ENCODE results near the gene CISD3. TPM values are rescaled to one million over a fixed set of nuclear protein-coding genes. Genes with fewer than 3 reads are reported as not detected.

Gene CISD3
- total and polyA plus RNA-seq, 3 experiments from 2014 or later: 58.2 to 73.4 (median 59.6) TPM

DNA sequence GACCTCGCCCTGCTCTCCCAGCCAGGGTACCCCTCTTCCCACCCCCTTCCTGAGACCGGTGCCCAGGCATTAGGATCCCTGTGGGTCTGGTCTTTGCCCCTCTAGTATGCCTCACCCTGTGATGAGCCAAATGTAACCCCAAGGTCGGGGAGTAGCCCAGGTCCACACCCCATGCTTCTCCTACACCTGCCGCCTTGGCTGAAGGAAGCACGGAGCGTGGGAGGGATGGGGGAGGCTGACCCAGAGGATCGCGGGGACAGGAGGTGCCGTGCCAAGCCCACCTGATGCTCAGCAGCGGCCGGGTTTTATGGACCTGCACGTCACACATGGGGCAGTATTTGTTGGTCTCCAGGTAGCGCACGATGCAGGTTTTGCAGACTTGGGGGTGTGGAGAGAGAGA is 9.2 kb downstream of the CISD3 start:
- CTCF ChIA-PET: no interaction called here

DNA sequence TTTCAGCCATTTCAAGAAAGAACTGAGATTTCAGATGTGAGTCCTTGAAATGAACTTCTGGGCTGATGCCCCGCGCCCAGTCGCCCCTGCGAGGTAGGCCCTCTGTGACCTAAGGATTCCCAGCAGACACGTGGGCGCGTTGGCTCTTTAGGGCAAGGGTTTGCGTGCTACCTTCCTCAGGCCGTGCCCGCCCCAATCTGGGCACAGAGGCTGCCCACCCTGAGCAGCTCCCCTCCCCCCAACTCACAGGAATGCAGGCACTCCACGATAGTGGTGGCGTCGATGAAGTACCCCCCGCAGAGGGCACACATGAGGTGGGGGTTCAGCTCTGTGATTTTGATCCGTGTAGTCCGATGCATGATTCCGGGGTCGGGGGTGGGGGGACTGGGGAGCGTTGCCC is 9.9 kb downstream of the CISD3 start:
- H3K36me3 Mint-ChIP-seq: no peaks in the 10 kb centered on the region
- H3K27ac Mint-ChIP-seq: no peak overlapping the region
- H3K4me3 ChIP-seq (ENCODE audit: low read length): no peak overlapping the region
- no peak overlapping the region for H3K4me3 Mint-ChIP-seq
- CTCF ChIA-PET: no interaction called here
- H3K27me3 Mint-ChIP-seq: peaks cover 10 to 22% of the 10 kb centered on the region in 2 donors
- H3K27me3 ChIP-seq (ENCODE audit: insufficient read depth, low read length, poor library complexity, severe bottlenecking): no peaks in the 10 kb centered on the region
- H3K4me1 ChIP-seq (ENCODE audit: insufficient read depth, low read length): no peaks in the 10 kb centered on the region
- H3K36me3 ChIP-seq (ENCODE audit: insufficient read depth, low read length): no peaks in the 10 kb centered on the region
- H3K27ac ChIP-seq (ENCODE audit: low read depth, low read length): no peak overlapping the region
- DNase-seq: no peak
- H3K9me3 Mint-ChIP-seq: no peaks in the 10 kb centered on the region
- no peaks in the 10 kb centered on the region for H3K9me3 ChIP-seq (ENCODE audit: low read length)
- POLR2A ChIA-PET: no interaction called here
- H3K4me1 Mint-ChIP-seq: peaks cover under 1 to 4% (median under 1%) of the 10 kb centered on the region in 3 donors

More for the DNA sequence above, 9.2 kb downstream of the CISD3 start:
- Mint-ChIP-seq H3K4me3 (no peak overlapping the region), H3K27me3 (peaks cover 3 to 16% of the 10 kb centered on the region in 2 donors), H3K27ac (peak overlapping the region in 1 of 8 donors; percentile 88), H3K36me3 (no peaks in the 10 kb centered on the region), H3K9me3 (no peaks in the 10 kb centered on the region), H3K4me1 (peaks cover 4 to 12% (median 8%) of the 10 kb centered on the region in 3 donors)
- Histone ChIP-seq H3K27me3 (ENCODE audit: insufficient read depth, low read length, poor library complexity, severe bottlenecking) (no peaks in the 10 kb centered on the region), H3K27ac (ENCODE audit: low read depth, low read length) (no peak overlapping the region), H3K9me3 (ENCODE audit: low read length) (no peaks in the 10 kb centered on the region), H3K36me3 (ENCODE audit: insufficient read depth, low read length) (no peaks in the 10 kb centered on the region), H3K4me3 (ENCODE audit: low read length) (no peak overlapping the region), H3K4me1 (ENCODE audit: insufficient read depth, low read length) (peaks cover 5% of the 10 kb centered on the region)
- POLR2A ChIA-PET: no interaction called here
- DNase-seq: no peak

DNA sequence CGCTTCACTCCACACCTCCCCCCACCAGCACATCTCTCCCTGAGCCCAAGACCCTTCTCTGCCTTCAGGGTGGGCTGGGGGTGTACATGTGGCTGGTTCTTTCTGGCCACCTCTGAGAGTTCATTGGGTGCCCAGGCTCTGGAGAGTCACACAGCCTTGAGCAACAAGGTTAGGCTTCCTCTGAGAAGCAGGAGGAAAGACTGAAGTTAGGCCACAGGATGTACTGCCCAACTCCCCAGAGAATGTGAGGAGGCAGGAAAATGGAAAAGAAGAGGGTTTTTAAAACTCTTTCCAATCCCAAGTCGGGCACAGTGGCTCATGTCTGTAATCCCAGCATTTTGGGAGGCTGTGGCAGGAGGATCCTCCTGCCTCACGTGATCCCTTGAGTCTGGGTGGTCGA is 10.7 kb downstream of the CISD3 start:
- Mint-ChIP-seq H3K9me3 (no peaks in the 10 kb centered on the region), H3K36me3 (no peaks in the 10 kb centered on the region), H3K4me3 (no peak overlapping the region), H3K4me1 (peaks cover 0 to under 1% (median 0%) of the 10 kb centered on the region in 3 donors), H3K27me3 (peaks cover 17 to 25% of the 10 kb centered on the region in 2 donors), H3K27ac (no peak overlapping the region)
- CTCF ChIA-PET: no interaction called here
- no peak overlapping the region for H3K4me3 ChIP-seq (ENCODE audit: low read length)
- H3K9me3 ChIP-seq (ENCODE audit: low read length): no peaks in the 10 kb centered on the region
- no peak for DNase-seq
- POLR2A ChIA-PET: no interaction called here
- H3K36me3 ChIP-seq (ENCODE audit: insufficient read depth, low read length): no peaks in the 10 kb centered on the region
- H3K27me3 ChIP-seq (ENCODE audit: insufficient read depth, low read length, poor library complexity, severe bottlenecking): no peaks in the 10 kb centered on the region
- no peaks in the 10 kb centered on the region for H3K4me1 ChIP-seq (ENCODE audit: insufficient read depth, low read length)
- no peak overlapping the region for H3K27ac ChIP-seq (ENCODE audit: low read depth, low read length)

DNA sequence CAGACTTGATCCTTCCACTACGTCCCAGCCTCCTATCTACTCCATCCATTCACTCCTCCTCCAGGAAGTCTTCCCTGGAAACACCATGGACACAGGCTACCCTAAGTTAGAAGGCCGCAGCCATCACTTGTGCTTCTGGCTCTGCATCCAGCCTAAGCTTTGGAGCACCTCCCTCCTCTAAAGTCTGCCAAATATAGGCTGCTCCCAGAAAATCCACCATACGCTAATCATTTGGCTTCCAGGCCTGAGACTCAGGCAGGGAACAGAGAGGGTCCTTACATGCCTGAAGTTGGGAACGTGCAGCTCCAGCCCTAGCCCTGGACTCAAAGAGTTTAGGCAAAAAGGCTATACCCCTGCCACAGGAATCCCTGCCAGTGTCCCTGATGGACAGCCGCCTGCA is 11.3 kb downstream of the CISD3 start:
- ChIA-PET POLR2A (no interaction called here), CTCF (no interaction called here)
- Mint-ChIP-seq H3K27ac (no peak overlapping the region), H3K9me3 (no peaks in the 10 kb centered on the region), H3K36me3 (no peaks in the 10 kb centered on the region), H3K27me3 (peaks cover 23 to 32% of the 10 kb centered on the region in 2 donors), H3K4me3 (no peak overlapping the region), H3K4me1 (peaks cover 1 to 7% (median 4%) of the 10 kb centered on the region in 3 donors)
- Histone ChIP-seq H3K4me1 (ENCODE audit: insufficient read depth, low read length) (peaks cover under 1% of the 10 kb centered on the region), H3K27me3 (ENCODE audit: insufficient read depth, low read length, poor library complexity, severe bottlenecking) (peaks cover 2% of the 10 kb centered on the region), H3K9me3 (ENCODE audit: low read length) (no peaks in the 10 kb centered on the region), H3K27ac (ENCODE audit: low read depth, low read length) (no peak overlapping the region), H3K4me3 (ENCODE audit: low read length) (no peak overlapping the region), H3K36me3 (ENCODE audit: insufficient read depth, low read length) (no peaks in the 10 kb centered on the region)
- no peak for DNase-seq

DNA sequence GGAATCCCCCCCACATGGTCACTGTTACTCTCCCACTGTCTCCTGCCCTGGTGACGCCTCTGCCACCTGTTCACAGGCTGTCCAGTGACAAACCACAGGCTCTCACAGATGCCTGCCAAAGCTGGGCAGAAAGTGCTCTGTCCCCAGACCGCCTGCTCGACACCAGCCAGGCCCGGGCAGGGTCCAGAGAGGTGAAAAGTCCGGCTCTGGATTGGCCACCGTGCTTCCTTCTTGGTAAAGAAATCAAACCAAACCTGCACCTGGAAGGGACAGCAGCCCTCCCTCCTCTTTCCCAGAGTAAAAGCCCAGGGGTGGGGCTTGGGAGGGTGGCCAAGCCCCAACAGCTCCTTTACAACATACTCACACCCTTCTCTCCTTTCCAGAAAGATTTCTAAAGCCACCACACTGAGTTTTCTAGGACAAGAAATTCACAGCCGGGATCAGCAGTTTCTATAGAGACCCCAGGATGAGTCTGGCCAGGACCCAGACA is 11.8 kb downstream of the CISD3 start:
- ChIA-PET CTCF (no interaction called here), POLR2A (no interaction called here)
- Histone ChIP-seq H3K4me1 (ENCODE audit: insufficient read depth, low read length) (peaks cover 6% of the 10 kb centered on the region), H3K9me3 (ENCODE audit: low read length) (no peaks in the 10 kb centered on the region), H3K4me3 (ENCODE audit: low read length) (no peak overlapping the region), H3K36me3 (ENCODE audit: insufficient read depth, low read length) (no peaks in the 10 kb centered on the region), H3K27me3 (ENCODE audit: insufficient read depth, low read length, poor library complexity, severe bottlenecking) (peaks cover 7% of the 10 kb centered on the region), H3K27ac (ENCODE audit: low read depth, low read length) (no peak overlapping the region)
- Mint-ChIP-seq H3K36me3 (no peaks in the 10 kb centered on the region), H3K27me3 (peaks cover 29 to 37% of the 10 kb centered on the region in 2 donors), H3K4me3 (no peak overlapping the region), H3K4me1 (peaks cover 6 to 9% (median 8%) of the 10 kb centered on the region in 3 donors), H3K9me3 (no peaks in the 10 kb centered on the region), H3K27ac (peak overlapping the region in 1 of 8 donors; percentile 64)
- DNase-seq: no peak

DNA sequence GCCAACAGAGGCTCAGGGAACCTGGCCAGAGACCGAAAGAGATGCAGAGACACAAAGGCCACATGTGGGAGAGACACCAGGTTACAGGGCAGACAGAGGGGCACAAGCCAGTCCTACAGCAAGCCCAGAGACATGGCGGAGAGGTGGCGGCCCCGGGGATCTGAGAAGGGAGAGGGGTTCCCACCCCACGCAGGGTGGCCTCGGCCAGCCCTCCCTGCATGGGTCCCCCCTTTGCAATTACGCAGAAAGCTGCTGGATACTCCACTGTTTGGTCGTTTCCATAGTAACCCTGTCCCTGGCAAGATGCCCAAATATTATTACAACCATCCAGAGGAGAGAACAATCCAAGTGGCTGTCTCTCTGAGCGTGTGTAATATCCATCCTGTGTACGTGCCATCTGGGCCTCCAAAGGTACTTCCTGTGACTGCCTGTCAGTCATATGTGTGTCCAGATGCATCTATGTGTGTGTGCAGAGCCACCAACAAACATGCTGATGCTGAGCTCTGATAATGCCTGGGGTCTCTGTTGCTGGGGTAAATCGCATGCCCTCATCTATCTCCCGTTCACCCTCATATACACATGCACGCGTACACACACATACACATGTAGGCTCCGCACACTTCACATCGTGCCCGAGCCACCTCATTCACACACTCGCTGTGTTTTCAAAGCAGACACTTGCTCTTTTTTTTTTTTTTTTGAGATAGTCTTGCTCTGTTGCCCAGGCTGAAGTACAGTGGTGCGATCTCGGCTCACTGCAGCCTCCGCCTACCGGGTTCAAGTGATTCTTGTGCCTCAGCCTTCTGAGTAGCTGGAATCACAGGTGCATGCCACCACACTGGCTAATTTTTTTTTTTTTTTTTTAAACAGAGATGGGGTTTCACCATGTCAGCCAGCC is 12.5 kb downstream of the CISD3 start:
- Mint-ChIP-seq H3K27me3 (peaks cover 29 to 37% of the 10 kb centered on the region in 2 donors), H3K9me3 (no peaks in the 10 kb centered on the region), H3K27ac (peak overlapping the region in 1 of 8 donors; percentile 64), H3K4me3 (no peak overlapping the region), H3K36me3 (no peaks in the 10 kb centered on the region), H3K4me1 (peaks cover 6 to 10% (median 8%) of the 10 kb centered on the region in 3 donors)
- H3K9me3 ChIP-seq (ENCODE audit: low read length): no peaks in the 10 kb centered on the region
- H3K4me1 ChIP-seq (ENCODE audit: insufficient read depth, low read length): peaks cover 8% of the 10 kb centered on the region
- no peak overlapping the region for H3K4me3 ChIP-seq (ENCODE audit: low read length)
- ChIA-PET POLR2A (interaction anchor here (0.7 kb wide), 1 partner anchor 9 kb away, joined by 7 read pairs; no protein-coding TSS in a partner anchor), CTCF (no interaction called here)
- no peak for DNase-seq
- no peak overlapping the region for H3K27ac ChIP-seq (ENCODE audit: low read depth, low read length)
- H3K27me3 ChIP-seq (ENCODE audit: insufficient read depth, low read length, poor library complexity, severe bottlenecking): peaks cover 11% of the 10 kb centered on the region
- H3K36me3 ChIP-seq (ENCODE audit: insufficient read depth, low read length): no peaks in the 10 kb centered on the region

DNA sequence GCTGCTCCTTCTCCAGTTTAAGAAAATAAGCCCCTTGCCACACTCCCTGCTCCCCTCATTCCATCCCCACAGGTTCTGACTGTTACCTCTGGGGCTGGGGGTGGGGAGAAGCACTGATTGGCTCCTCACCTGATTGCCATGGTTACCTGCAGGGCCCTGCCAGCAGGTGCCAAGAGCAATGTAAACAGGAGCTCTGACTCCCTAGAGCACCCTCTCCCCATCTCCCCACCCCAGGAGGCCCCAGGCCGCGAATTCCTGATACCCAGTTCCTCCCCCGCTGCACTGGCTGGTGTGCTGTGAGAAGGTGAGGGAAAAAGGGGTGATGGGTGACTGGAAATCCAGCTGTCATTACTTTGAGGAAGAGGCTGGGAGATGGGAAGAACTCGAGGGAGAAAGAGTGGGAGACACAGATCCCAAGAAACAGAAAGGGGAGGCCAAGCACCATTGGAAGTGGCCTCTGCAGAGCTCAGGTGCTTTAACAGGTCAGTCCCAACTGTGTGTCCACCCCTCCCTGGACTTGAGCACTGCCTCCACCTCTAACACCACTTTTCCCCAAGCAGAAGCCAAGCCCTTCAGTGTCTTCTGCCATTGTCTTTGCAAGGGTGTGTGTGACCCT is 13.5 kb downstream of the CISD3 start:
- Mint-ChIP-seq H3K27ac (no peak overlapping the region), H3K4me1 (peaks cover 8 to 16% (median 11%) of the 10 kb centered on the region in 3 donors), H3K36me3 (no peaks in the 10 kb centered on the region), H3K9me3 (no peaks in the 10 kb centered on the region), H3K27me3 (peaks cover 31 to 40% of the 10 kb centered on the region in 2 donors), H3K4me3 (no peak overlapping the region)
- ChIA-PET CTCF (interaction anchor here (0.6 to 5.3 kb wide), 2 partner anchors 8 to 416 kb away, joined by 3 to 23 read pairs; no protein-coding TSS in a partner anchor), POLR2A (interaction anchor here (0.7 kb wide), 1 partner anchor 8 kb away, joined by 7 read pairs; no protein-coding TSS in a partner anchor)
- Histone ChIP-seq H3K4me3 (ENCODE audit: low read length) (no peak overlapping the region), H3K27ac (ENCODE audit: low read depth, low read length) (no peak overlapping the region), H3K9me3 (ENCODE audit: low read length) (no peaks in the 10 kb centered on the region), H3K4me1 (ENCODE audit: insufficient read depth, low read length) (peaks cover 14% of the 10 kb centered on the region), H3K27me3 (ENCODE audit: insufficient read depth, low read length, poor library complexity, severe bottlenecking) (peaks cover 18% of the 10 kb centered on the region), H3K36me3 (ENCODE audit: insufficient read depth, low read length) (no peaks in the 10 kb centered on the region)
- no peak for DNase-seq

DNA sequence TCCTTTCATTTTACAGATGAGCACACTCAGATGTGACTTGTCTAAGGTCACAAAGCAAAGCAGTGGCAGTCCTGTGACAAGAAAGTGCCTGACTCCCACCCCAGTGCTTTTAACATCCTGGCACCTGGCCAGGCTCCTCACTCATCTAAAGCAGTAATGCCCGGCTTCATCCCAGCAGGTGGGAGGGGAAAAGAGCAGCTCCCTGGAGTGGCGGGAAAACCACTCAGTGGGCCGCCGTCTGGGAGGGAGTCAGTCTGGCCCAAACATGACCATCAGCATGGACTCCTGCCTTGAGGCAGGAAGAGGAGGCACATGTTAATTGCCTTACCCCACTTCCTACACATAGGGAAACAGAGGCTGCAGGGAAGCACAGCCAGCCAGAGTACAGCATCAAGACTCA is 15.4 kb downstream of the CISD3 start:
- Mint-ChIP-seq H3K4me3 (no peak overlapping the region), H3K27ac (no peak overlapping the region), H3K9me3 (no peaks in the 10 kb centered on the region), H3K27me3 (peaks cover 42 to 52% of the 10 kb centered on the region in 2 donors), H3K4me1 (peaks cover 19 to 33% (median 20%) of the 10 kb centered on the region in 3 donors), H3K36me3 (no peaks in the 10 kb centered on the region)
- no peaks in the 10 kb centered on the region for H3K9me3 ChIP-seq (ENCODE audit: low read length)
- peaks cover 37% of the 10 kb centered on the region for H3K27me3 ChIP-seq (ENCODE audit: insufficient read depth, low read length, poor library complexity, severe bottlenecking)
- ChIA-PET CTCF (interaction anchor here (5.3 kb wide), 1 partner anchor 10 kb away, joined by 23 read pairs; no protein-coding TSS in a partner anchor), POLR2A (no interaction called here)
- DNase-seq: no peak
- H3K27ac ChIP-seq (ENCODE audit: low read depth, low read length): no peak overlapping the region
- no peak overlapping the region for H3K4me3 ChIP-seq (ENCODE audit: low read length)
- H3K36me3 ChIP-seq (ENCODE audit: insufficient read depth, low read length): no peaks in the 10 kb centered on the region
- H3K4me1 ChIP-seq (ENCODE audit: insufficient read depth, low read length): peaks cover 33% of the 10 kb centered on the region
